Lower leg skin (tissue), 3 donors: ENCODE data around the gene PABPN1.

Source experiments
- CTCF ChIP-seq, 3 donors: fragments of 450-650 bp; IDR thresholded peaks; one replicate each; pipeline ENCODE4 v1.5.1; 2016; ENCODE audit warnings: antibody characterized with exemption in 3 of 3, mild to moderate bottlenecking in 3 of 3, moderate library complexity in 2 of 3
- POLR2A ChIP-seq, 2 donors: fragments of 450-650 bp; IDR thresholded peaks; one replicate each; pipeline ENCODE4 v1.6.1; 2016 to 2017; ENCODE audit warnings: antibody characterized with exemption in 2 of 2, mild to moderate bottlenecking in 1 of 2, moderate library complexity in 1 of 2

GRCh38 chr14:23299211-23299957 lies 21.9 kb upstream of the PABPN1 start:
- TF ChIP-seq POLR2A (IDR thresholded peaks at IDR 0.05) (no peak), CTCF (IDR thresholded peaks at IDR 0.05) (no peak)
